Neuronal stem cell (in vitro differentiated cells): Measurements from ENCODE around the gene CA5A.

Experiments used
- DNase-seq: peaks from one replicate; pipeline ENCODE4 v3.0.0-alpha.2; 2013; ENCODE audit warnings: low spot score
- H2AFZ ChIP-seq: one replicate; pipeline ENCODE4 v1.6.1; 2013; ENCODE audit warnings: mild to moderate bottlenecking, low read length, inconsistent platforms
- H2AK5ac ChIP-seq: 2 replicates; pipeline ENCODE4 v1.6.1; 2013; ENCODE audit warnings: low read depth, mild to moderate bottlenecking, inconsistent platforms, low read length, moderate library complexity, mixed read lengths
- H2BK120ac ChIP-seq: 2 replicates; pipeline ENCODE4 v1.6.1; 2013; ENCODE audit warnings: low read depth, mild to moderate bottlenecking, inconsistent platforms, low read length, moderate library complexity, mixed read lengths
- H2BK12ac ChIP-seq: one replicate; pipeline ENCODE4 v1.6.1; 2013; ENCODE audit warnings: low read length, inconsistent platforms
- H2BK15ac ChIP-seq: 2 replicates; pipeline ENCODE4 v1.6.1; 2013; ENCODE audit warnings: mild to moderate bottlenecking, low read length, inconsistent platforms, mixed read lengths
- H2BK5ac ChIP-seq: one replicate; pipeline ENCODE4 v1.6.1; 2013; ENCODE audit warnings: inconsistent platforms, mild to moderate bottlenecking, low read length, moderate library complexity
- H3K14ac ChIP-seq: one replicate; pipeline ENCODE4 v1.6.1; 2013; ENCODE audit warnings: low read length, inconsistent platforms
- H3K18ac ChIP-seq: 2 replicates; pipeline ENCODE4 v1.6.1; 2013; ENCODE audit warnings: low read length, inconsistent platforms
- H3K23ac ChIP-seq: 2 replicates; pipeline ENCODE4 v1.6.1; 2013; ENCODE audit warnings: low read depth, mild to moderate bottlenecking, mixed read lengths, low read length, inconsistent platforms; ENCODE audit not compliant: poor library complexity
- H3K27ac ChIP-seq: replicated peaks from 3 replicates; pipeline ENCODE4 v1.5.1; 2013; ENCODE audit warnings: low read length, inconsistent platforms
- H3K27me3 ChIP-seq, 3 experiments: 2 replicates each; pipeline ENCODE4 v1.6.1; 2013; ENCODE audit warnings: low read length in 3 of 3, mild to moderate bottlenecking in 2 of 3, inconsistent platforms in 1 of 3, low read depth in 1 of 3, mixed read lengths in 1 of 3, moderate library complexity in 1 of 3; ENCODE audit not compliant: control insufficient read depth in 3 of 3, insufficient read depth in 3 of 3
- H3K36me3 ChIP-seq, 2 donors: replicated peaks in 1 of 2; 2 replicates each; pipeline ENCODE4 v1.6.1; 2013; ENCODE audit warnings: low read length in 2 of 2; ENCODE audit not compliant: control insufficient read depth in 2 of 2, insufficient read depth in 2 of 2
- H3K4ac ChIP-seq: 2 replicates; pipeline ENCODE4 v1.6.1; 2013; ENCODE audit warnings: inconsistent platforms, mild to moderate bottlenecking, low read length, moderate library complexity
- H3K4me1 ChIP-seq, 2 donors: 1 replicate in 1 of 2; 2 replicates in 1 of 2; pipeline ENCODE4 v1.6.1; 2013; ENCODE audit warnings: low read length in 2 of 2, low read depth in 1 of 2; ENCODE audit not compliant: control insufficient read depth in 2 of 2, insufficient read depth in 1 of 2
- H3K4me2 ChIP-seq: one replicate; pipeline ENCODE4 v1.6.1; 2013; ENCODE audit warnings: mild to moderate bottlenecking, low read length, inconsistent platforms; ENCODE audit not compliant: insufficient read depth, poor library complexity, severe bottlenecking
- H3K4me3 ChIP-seq, 2 donors: 2 replicates each; pipeline ENCODE4 v1.5.1; 2013; ENCODE audit warnings: low read length in 2 of 2, mild to moderate bottlenecking in 2 of 2, inconsistent platforms in 1 of 2, moderate library complexity in 1 of 2
- H3K79me1 ChIP-seq: one replicate; pipeline ENCODE4 v1.6.1; 2013; ENCODE audit warnings: low read depth, mild to moderate bottlenecking, inconsistent platforms, low read length, moderate library complexity
- H3K9ac ChIP-seq: one replicate; pipeline ENCODE4 v1.6.1; 2013; ENCODE audit warnings: mild to moderate bottlenecking, low read depth, low read length, inconsistent platforms; ENCODE audit not compliant: poor library complexity
- H3K9me3 ChIP-seq, 2 donors: replicated peaks in 1 of 2; 2 replicates each; pipeline versions ENCODE3 to v1.6.1; 2013; ENCODE audit warnings: low read length in 2 of 2, mild to moderate bottlenecking in 2 of 2, inconsistent platforms in 1 of 2, low read depth in 1 of 2, mixed read lengths in 1 of 2, moderate library complexity in 1 of 2; ENCODE audit not compliant: control insufficient read depth in 2 of 2, insufficient read depth in 1 of 2
- H4K8ac ChIP-seq: one replicate; pipeline ENCODE4 v1.6.1; 2013; ENCODE audit warnings: low read depth, mild to moderate bottlenecking, inconsistent platforms, low read length, moderate library complexity
- H4K91ac ChIP-seq: one replicate; pipeline ENCODE4 v1.6.1; 2013; ENCODE audit warnings: low read length, low read depth, mild to moderate bottlenecking, inconsistent platforms; ENCODE audit not compliant: poor library complexity
- WGBS, 2 donors: extraction: QIAGEN DNeasy Blood & Tissue Kit; methylation state at CpG; one replicate each; pipeline ENCODE4 v1.1.7; 2013; ENCODE audit warnings: missing lambda C conversion rate in 2 of 2, mixed read lengths in 1 of 2; ENCODE audit not compliant: insufficient read length in 2 of 2, insufficient replicate concordance in 1 of 2; ENCODE audit errors: extremely low coverage in 2 of 2; 5-methylcytosine and 5-hydroxymethylcytosine counted together

CA5A gene

GRCh38 chr16:87960296-87960695 is 24.0 kb upstream of the CA5A start:
- H3K27ac ChIP-seq, result no peak overlapping the region
- no peak for DNase-seq
- WGBS, 2 donors, result no CpG with 5 or more reads among the region's 5 CpGs

DNA sequence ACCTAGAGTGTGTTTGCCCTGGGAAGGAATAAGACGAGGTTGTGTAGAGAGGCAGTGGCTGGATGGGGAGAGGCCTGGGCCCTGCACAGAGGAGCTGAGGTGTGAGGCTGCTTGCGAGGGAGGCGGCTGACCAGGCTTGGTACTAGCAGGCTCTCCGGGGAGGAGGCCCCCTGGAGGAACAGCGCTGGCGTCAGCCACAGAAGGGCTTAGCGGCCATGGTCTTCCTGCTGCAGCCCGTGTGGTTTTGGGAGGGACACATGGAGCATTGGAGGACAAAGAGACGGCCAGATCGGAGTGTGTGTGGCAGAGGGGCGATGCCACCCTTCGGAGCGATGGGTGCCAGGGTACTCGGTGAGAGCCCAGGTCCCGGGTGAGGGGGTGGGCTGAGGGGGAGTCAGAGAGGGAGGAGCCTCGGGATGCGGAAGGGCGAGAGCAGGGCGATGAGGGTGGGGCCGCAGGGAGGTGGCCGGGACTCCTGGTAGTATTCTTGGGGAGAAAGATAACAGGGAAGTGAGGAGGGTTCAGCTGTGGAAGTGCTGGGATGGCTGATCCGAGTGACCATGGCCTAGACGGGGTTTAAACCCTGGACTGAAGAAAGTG is 23.2 kb upstream of the CA5A start:
- no peak overlapping the region for H3K4ac ChIP-seq
- WGBS, 2 donors, result no CpG with 5 or more reads among the region's 23 CpGs
- DNase-seq, result no peak

More at GRCh38 chr16:87960296-87960695, 24.0 kb upstream of the CA5A start:
- H3K27me3 ChIP-seq, result no peaks in the 10 kb centered on the region
- H3K14ac ChIP-seq, result no peak overlapping the region
- H4K8ac ChIP-seq, result no peak overlapping the region
- H3K23ac ChIP-seq, result no peak overlapping the region
- no peak overlapping the region for H3K4ac ChIP-seq
- no peak overlapping the region for H3K4me2 ChIP-seq
- H3K9ac ChIP-seq, result no peak overlapping the region
- no peak overlapping the region for H2AK5ac ChIP-seq
- no peak overlapping the region for H2BK15ac ChIP-seq
- H2BK120ac ChIP-seq, result no peak overlapping the region
- no peak overlapping the region for H2BK5ac ChIP-seq
- no peak overlapping the region for H2BK12ac ChIP-seq
- peaks cover 13% of the 10 kb centered on the region in 2 donors for H3K4me1 ChIP-seq
- no peak overlapping the region for H4K91ac ChIP-seq
- no peak overlapping the region for H2AFZ ChIP-seq
- H3K36me3 ChIP-seq, result peaks cover 9 to 20% of the 10 kb centered on the region in 2 donors
- H3K4me3 ChIP-seq, result no peak overlapping the region
- peaks cover 20% of the 10 kb centered on the region for H3K79me1 ChIP-seq
- H3K18ac ChIP-seq, result no peak overlapping the region
- no peaks in the 10 kb centered on the region for H3K9me3 ChIP-seq

GRCh38 chr16:87958632-87959031 is 22.3 kb upstream of the CA5A start:
- no peak overlapping the region for H3K27ac ChIP-seq
- no peak overlapping the region for H2AK5ac ChIP-seq
- H3K36me3 ChIP-seq, result peaks cover 11 to 36% of the 10 kb centered on the region in 2 donors
- no peak overlapping the region for H2BK120ac ChIP-seq
- no peak overlapping the region for H2BK15ac ChIP-seq
- no peak overlapping the region for H4K8ac ChIP-seq
- no peak overlapping the region for H3K18ac ChIP-seq
- no peak overlapping the region for H3K4ac ChIP-seq
- no peak overlapping the region for H3K4me2 ChIP-seq
- no peak overlapping the region for H3K4me3 ChIP-seq
- H3K9ac ChIP-seq, result no peak overlapping the region
- H4K91ac ChIP-seq, result no peak overlapping the region
- H2AFZ ChIP-seq, result no peak overlapping the region
- no peaks in the 10 kb centered on the region for H3K27me3 ChIP-seq
- no peak overlapping the region for H2BK12ac ChIP-seq
- no CpG with 5 or more reads among the region's 9 CpGs for WGBS, 2 donors
- no peaks in the 10 kb centered on the region for H3K9me3 ChIP-seq
- H3K23ac ChIP-seq, result no peak overlapping the region
- H2BK5ac ChIP-seq, result no peak overlapping the region
- peaks cover 13% of the 10 kb centered on the region in 2 donors for H3K4me1 ChIP-seq
- DNase-seq, result no peak
- H3K79me1 ChIP-seq, result peaks cover 15% of the 10 kb centered on the region
- no peak overlapping the region for H3K14ac ChIP-seq

More for the DNA sequence above, 23.2 kb upstream of the CA5A start:
- Histone ChIP-seq H2BK12ac (no peak overlapping the region), H3K27me3 (no peaks in the 10 kb centered on the region), H3K4me2 (no peak overlapping the region), H3K4me3 (no peak overlapping the region), H3K36me3 (peaks cover 9 to 28% of the 10 kb centered on the region in 2 donors), H2BK5ac (no peak overlapping the region), H4K8ac (no peak overlapping the region), H3K14ac (no peak overlapping the region), H2AFZ (no peak overlapping the region), H2AK5ac (peak overlapping the region; percentile 13), H3K18ac (peak overlapping the region; percentile 32), H3K23ac (peak overlapping the region; percentile 27), H3K4me1 (peaks cover 13% of the 10 kb centered on the region in 2 donors), H2BK120ac (no peak overlapping the region), H2BK15ac (no peak overlapping the region), H3K79me1 (peaks cover 19% of the 10 kb centered on the region), H3K9me3 (no peaks in the 10 kb centered on the region), H3K27ac (no peak overlapping the region), H3K9ac (peak overlapping the region; percentile 18), H4K91ac (no peak overlapping the region)

- Histone ChIP-seq H3K36me3 (peaks cover 13 to 46% of the 10 kb centered on the region in 2 donors), H3K4me2 (no peak overlapping the region), H3K18ac (peak overlapping the region; percentile 79), H3K23ac (peak overlapping the region; percentile 25), H3K14ac (no peak overlapping the region), H3K27ac (no peak overlapping the region), H4K91ac (no peak overlapping the region), H2BK15ac (peak overlapping the region; percentile 34), H2AK5ac (peak overlapping the region; percentile 84), H3K79me1 (peaks cover 15% of the 10 kb centered on the region), H3K4ac (no peak overlapping the region), H2BK120ac (no peak overlapping the region), H3K4me1 (peaks cover 13% of the 10 kb centered on the region in 2 donors), H3K27me3 (no peaks in the 10 kb centered on the region), H2BK5ac (no peak overlapping the region), H4K8ac (no peak overlapping the region), H3K9me3 (no peaks in the 10 kb centered on the region), H2BK12ac (no peak overlapping the region), H2AFZ (no peak overlapping the region), H3K4me3 (no peak overlapping the region), H3K9ac (peak overlapping the region; percentile 39)
- no CpG with 5 or more reads among the region's 34 CpGs for WGBS, 2 donors
- DNase-seq, result no peak
These were observed 21.2 kb upstream of the CA5A start for GRCh38 chr16:87957296-87958094.
